NCI-H748 treated with DMSO at 0.1 percent for 48 hours (cell line): ENCODE results near the gene GPR150.

Experiments
- DNase-seq: peaks from one replicate; lab custom pipeline; 2025; lab: John Stamatoyannopoulos, UW

Gene GPR150

GRCh38 chr5:95620030-95620869, at the start of gene GPR150:
GPR150 (plus strand) TSS chr5:95620087; CDS start chr5:95620276, 189 bp downstream.
- peak; percentile 53 for DNase-seq

GRCh38 chr5:95572016-95572415, 47.9 kb upstream of the GPR150 start:
- DNase-seq, result no peak

GRCh38 chr5:95581576-95581975, 38.3 kb upstream of the GPR150 start:
- DNase-seq, result no peak

- DNase-seq, result no peak
Measured at GRCh38 chr5:95583992-95584391, 35.9 kb upstream of the GPR150 start.

- no peak for DNase-seq
Measured at GRCh38 chr5:95590880-95591279, 29.0 kb upstream of the GPR150 start.

GRCh38 chr5:95591490-95591901, 28.4 kb upstream of the GPR150 start:
- DNase-seq, result no peak

GRCh38 chr5:95595289-95595931, 24.5 kb upstream of the GPR150 start:
- DNase-seq, result no peak

GRCh38 chr5:95599252-95599651, 20.6 kb upstream of the GPR150 start:
- no peak for DNase-seq

- no peak for DNase-seq
Measured at GRCh38 chr5:95600557-95600956, 19.3 kb upstream of the GPR150 start.

- DNase-seq, result no peak
Measured at GRCh38 chr5:95605786-95606185, 14.1 kb upstream of the GPR150 start.

GRCh38 chr5:95606419-95606818, 13.5 kb upstream of the GPR150 start:
- no peak for DNase-seq

GRCh38 chr5:95609711-95610110, 10.2 kb upstream of the GPR150 start:
- no peak for DNase-seq

- DNase-seq, result no peak
Measured at GRCh38 chr5:95610546-95610945, 9.3 kb upstream of the GPR150 start.

GRCh38 chr5:95611396-95611795, 8.5 kb upstream of the GPR150 start:
- no peak for DNase-seq

GRCh38 chr5:95613514-95613913, 6.4 kb upstream of the GPR150 start:
- no peak for DNase-seq

GRCh38 chr5:95615164-95615467, 4.8 kb upstream of the GPR150 start:
- no peak for DNase-seq

- no peak for DNase-seq
Measured at GRCh38 chr5:95617057-95617456, 2.8 kb upstream of the GPR150 start.

GRCh38 chr5:95619096-95619495, 791 bp upstream of the GPR150 start:
- no peak for DNase-seq

- DNase-seq, result peak; percentile 49
Measured at GRCh38 chr5:95619514-95620029, 315 bp upstream of the GPR150 start.

- peak; percentile 43 for DNase-seq
Measured at GRCh38 chr5:95620870-95621838, 1.3 kb downstream of the GPR150 start.

- no peak for DNase-seq
Measured at GRCh38 chr5:95621839-95622629, 2.1 kb downstream of the GPR150 start.
